Stimulated activated CD8-positive, alpha-beta memory T cell treated with anti-CD3 and anti-CD28 coated beads, Interleukin-15, amount 100 ng/mL, for 24 hours (primary cell): Measurements from ENCODE around the gene TTLL9.

ENCODE experiments used
- DNase-seq: peaks from one replicate; pipeline ENCODE4 v3.0.0-alpha.2; 2020; ENCODE audit warnings: low read depth

Gene TTLL9

DNA sequence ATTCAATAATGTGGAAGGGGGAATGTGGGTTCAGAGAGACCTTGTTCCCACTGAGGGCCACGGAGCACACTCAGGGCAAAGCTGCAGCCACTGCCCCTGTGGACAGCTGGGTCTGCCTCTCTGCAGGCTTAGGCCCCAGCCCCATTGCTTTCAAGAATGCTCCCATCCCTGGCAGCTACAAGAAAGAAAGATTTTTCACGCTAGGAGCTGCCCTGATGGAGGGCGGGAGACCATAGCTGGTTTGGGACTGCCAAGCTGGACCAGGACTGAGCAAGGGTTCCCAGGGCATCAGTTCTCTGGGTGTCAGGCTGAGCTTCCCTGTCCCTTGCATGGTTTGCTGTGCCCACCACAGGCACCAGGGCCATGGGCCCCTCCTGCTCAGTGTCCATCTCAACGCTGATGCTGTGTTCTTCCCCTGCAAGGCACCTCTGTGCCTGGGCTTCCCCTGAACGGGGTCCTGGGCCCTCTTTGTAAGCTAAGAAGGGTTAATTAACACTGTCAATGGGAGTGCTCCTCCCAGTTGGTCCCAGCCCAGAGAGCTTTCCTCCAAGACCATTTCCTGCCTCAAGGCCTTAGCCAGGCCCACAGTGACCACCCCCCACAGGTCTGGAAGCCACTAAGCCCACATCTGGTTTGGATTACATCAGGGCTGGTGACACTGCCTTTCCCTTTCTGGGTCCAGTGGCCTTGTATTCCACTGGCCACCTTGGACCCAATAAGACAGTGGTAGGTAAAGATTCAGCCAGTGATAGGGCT, 33.4 kb upstream of the TTLL9 start:
- DNase-seq: no peak

- DNase-seq: no peak
Observed at GRCh38 chr20:31837896-31838397, 32.5 kb upstream of the TTLL9 start.

- no peak for DNase-seq
Observed at GRCh38 chr20:31838646-31839292, 31.7 kb upstream of the TTLL9 start.

- DNase-seq: no peak
Observed at GRCh38 chr20:31839782-31840487, 30.5 kb upstream of the TTLL9 start.

- DNase-seq: no peak
Observed at GRCh38 chr20:31840906-31841816, 29.3 kb upstream of the TTLL9 start.

GRCh38 chr20:31841928-31842327, 28.5 kb upstream of the TTLL9 start:
- DNase-seq: no peak

- no peak for DNase-seq
Observed at GRCh38 chr20:31842471-31843157, 27.8 kb upstream of the TTLL9 start.

- DNase-seq: no peak
Observed at GRCh38 chr20:31843288-31843687, 27.1 kb upstream of the TTLL9 start.

DNA sequence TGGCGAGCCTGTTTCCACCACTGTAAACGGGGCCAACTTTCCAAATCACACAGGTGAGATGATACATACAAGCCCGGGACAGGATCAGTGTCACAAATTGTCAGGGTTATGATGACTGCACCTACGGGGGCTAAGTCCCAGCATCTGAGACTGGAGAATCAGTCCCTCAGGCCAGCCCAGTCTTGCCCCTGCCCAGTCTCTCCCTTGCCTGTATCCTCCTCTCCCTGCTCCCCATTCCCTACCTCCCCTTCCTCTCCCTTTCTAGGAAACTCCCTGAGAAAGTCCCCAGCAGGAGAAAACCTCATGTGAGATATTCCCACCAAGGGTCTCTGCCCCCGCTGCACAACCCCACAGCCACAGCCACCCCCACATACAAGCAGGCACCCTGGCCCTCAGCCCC, 26.6 kb upstream of the TTLL9 start:
- DNase-seq: no peak

GRCh38 chr20:31844737-31845299, 25.6 kb upstream of the TTLL9 start:
- DNase-seq: no peak

DNA sequence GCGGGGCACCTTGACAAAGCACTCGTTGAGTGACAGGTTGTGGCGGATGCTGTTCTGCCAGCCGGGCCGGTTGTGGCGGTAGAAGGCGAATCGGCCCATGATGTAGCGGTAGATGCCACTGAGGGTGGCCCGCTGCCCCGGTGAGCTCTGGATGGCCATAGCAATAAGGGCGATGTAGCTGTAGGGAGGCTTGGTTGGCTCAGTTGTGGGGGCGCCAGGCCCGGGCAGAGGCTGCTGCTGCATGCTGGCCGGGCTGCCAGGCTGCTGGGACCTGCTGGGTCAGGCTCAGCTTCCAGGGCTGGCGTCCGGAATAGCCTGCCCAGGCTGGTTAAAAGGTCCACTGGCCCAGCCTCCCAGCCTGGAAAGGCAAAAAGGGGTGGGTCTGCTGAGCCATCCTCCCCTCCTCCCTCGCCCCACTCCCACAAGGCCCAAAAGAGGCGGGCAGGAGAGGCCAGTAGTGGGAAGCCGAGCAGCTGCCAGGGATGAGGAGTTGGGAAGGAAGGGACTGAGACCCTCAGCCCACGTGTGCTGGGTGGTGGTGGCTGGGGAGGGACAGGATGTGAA, 25.1 kb upstream of the TTLL9 start, which contains the start of gene FOXS1:
TSS of gene FOXS1 (minus strand) at position 305 of the 564 bp plus-strand sequence. CDS start at position 243, 62 bp downstream.
- DNase-seq: no peak

DNA sequence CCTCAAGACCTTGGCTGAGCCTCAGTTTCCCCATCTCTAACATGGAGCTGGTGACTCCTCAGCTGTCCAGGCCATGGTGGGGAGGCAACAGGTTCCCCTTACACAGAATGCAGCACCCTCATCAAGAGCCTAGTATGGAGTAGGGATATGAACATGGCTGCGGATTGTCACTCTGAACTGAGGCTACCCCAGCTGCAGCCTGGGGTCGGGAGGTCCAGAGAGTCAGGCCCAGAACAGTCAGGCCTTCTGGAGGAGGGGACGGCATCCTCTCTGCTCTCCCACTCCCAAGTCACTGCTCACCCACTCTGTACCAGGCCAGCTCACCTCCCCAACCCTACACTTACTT, 23.7 kb upstream of the TTLL9 start:
- no peak for DNase-seq

GRCh38 chr20:31848088-31848999, 22.1 kb upstream of the TTLL9 start:
- no peak for DNase-seq

DNA sequence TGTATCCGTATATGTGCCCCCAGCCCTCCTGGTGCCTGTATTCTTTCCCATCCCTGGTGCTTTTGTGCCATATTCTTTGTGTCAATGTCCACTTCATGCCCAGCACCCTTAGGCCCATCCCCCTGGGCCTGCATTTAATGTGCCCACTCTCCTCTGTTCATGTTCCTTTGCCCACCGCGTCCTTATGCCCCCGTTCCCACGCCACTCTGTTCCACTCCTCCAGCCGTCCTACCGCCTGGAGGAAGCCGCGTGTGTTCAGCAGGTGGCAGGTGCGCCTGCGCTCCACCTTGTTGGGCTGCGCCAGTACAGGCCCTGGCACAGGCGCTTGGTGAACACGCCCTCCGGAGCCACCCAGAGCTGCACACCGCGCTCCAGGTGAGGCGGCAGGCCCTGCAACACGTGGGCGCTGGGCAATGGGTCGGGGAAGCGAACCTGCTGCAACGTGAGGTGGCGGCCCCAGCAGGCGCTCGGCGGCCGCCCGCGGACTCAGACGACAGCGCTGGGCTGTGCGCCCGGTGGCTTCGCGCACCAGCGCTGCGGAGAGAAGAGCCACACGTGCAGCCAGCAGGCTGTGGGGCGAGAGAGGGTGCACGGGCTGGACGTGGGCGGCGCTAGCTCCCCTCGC, 21.0 kb upstream of the TTLL9 start:
- DNase-seq: no peak

DNA sequence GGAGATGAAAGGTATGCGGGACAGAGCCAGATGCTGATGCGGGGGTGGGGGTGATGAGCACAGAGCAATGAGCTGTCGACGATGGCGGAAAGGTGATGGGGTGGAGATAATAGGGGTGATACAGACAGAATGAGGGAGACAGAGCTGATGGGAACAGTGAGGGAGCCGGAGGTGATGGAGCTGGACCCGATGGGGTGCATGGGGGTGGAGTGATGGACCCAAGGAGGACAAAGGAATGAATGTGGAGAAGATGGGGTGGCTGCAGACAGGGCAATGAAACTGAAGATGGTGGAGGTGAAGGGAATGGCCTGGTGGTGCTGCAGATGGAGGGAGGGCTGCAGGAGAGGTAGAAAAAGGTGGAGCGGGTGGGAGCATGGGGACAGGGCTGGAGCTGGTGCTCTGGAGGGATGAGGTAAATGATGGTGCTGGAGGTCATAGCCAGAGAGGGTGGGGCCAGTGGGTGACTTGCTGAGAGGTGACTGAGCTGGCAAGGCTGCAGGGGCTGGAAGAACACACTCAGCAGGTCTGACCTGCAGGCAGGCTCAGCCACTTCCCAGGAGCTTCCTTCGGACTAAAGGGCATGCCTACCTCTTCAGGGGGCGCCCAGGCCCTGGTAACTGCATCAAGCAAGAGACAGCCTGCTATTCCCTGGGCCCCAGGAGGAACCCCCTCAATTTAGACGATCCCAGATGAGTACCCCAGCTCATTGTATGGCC, 19.0 kb upstream of the TTLL9 start:
- no peak for DNase-seq

DNA sequence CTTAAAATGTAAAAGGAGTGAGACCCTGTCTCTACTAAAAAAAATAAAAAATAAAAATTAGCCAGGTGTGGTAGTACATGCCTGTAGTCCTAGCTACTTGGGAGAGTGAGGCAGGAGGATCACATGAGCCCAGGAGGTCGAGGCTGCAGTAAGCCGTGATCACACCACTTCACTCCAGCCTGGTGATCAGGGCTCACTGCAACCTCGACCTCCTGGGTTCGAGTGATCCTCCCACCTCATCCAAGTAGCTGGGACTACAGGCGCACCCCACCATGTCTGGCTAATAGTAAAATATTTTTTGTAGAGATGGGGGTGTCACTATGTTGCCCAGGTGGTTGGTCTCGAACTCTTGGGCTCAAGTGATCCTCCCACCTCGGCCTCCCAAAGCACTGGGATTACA, 17.0 kb upstream of the TTLL9 start:
- no peak for DNase-seq

DNA sequence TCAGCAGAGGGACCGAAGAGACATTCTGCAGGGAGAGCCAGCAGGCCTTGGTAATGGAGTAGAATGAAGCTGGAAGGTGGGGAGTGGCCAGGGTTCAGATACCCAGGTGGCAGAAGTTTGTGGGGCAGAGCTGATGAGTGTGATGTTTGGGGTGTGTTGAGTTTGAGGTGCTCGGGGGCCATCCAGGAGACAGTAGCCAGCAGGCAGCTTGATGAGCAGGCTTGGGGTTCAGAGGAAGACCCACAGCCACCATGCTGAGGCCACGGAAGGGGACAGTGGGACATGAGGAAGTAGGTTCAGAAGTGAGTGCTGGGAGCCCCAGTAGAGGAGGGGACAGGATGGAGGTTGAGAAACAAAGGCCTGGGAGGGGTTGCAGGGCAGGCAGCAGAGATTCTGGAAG, 13.9 kb upstream of the TTLL9 start:
- no peak for DNase-seq
